Measurements from ENCODE around the gene HLA-DRB1. TPM values are rescaled to one million over a fixed set of nuclear protein-coding genes. Genes with fewer than 3 reads are reported as not detected.
A peak's percentile ranks its signal among the peaks of the same experiment; 100 is the strongest.
"Not testable (repeated sequence)": the region's sequence is repeated elsewhere in the genome, so short reads cannot be mapped to it uniquely, and the experiment has no call there.

Gene HLA-DRB1
- total RNA-seq, 4 donors from 2014 or later: 3.7 to 68.8 (median 22.4) TPM

GRCh38 chr6:32603222-32603621 is 13.6 kb upstream of the HLA-DRB1 start:
- intact Hi-C loops (cut with DNase I): no loop called here
- no peak for TF ChIP-seq CTCF (IDR thresholded peaks at IDR 0.05)
- no peak for TF ChIP-seq POLR2A (IDR thresholded peaks at IDR 0.05)
- H3K27me3 ChIP-seq: no peaks in the 10 kb centered on the region
- H3K4me1 ChIP-seq: no peaks in the 10 kb centered on the region
- H3K4me3 ChIP-seq: no peak overlapping the region
- H3K27ac ChIP-seq: peak overlapping the region in 1 of 4 donors; percentile 4
- WGBS, 2 donors: 20 to 65% methylated on average over 3 of the region's 5 CpGs
- no peaks in the 10 kb centered on the region for H3K9me3 ChIP-seq
- DNase-seq: no peak
- H3K36me3 ChIP-seq: no peaks in the 10 kb centered on the region

GRCh38 chr6:32602383-32602782 is 12.7 kb upstream of the HLA-DRB1 start:
- Histone ChIP-seq H3K4me1 (no peaks in the 10 kb centered on the region), H3K4me3 (no peak overlapping the region), H3K36me3 (no peaks in the 10 kb centered on the region), H3K27ac (no peak overlapping the region), H3K27me3 (no peaks in the 10 kb centered on the region), H3K9me3 (no peaks in the 10 kb centered on the region)
- intact Hi-C loops (cut with DNase I): no loop called here
- WGBS, 2 donors: 60 to 61% methylated on average over 3 of the region's 3 CpGs
- DNase-seq: no peak
- TF ChIP-seq CTCF (IDR thresholded peaks at IDR 0.05) (no peak), POLR2A (IDR thresholded peaks at IDR 0.05) (no peak)

GRCh38 chr6:32597024-32597423 is 7.4 kb upstream of the HLA-DRB1 start:
- no peak overlapping the region for H3K27ac ChIP-seq
- intact Hi-C loops (cut with DNase I): no loop called here
- no peaks in the 10 kb centered on the region for H3K27me3 ChIP-seq
- TF ChIP-seq POLR2A (IDR thresholded peaks at IDR 0.05) (no peak), CTCF (IDR thresholded peaks at IDR 0.05) (no peak)
- DNase-seq: no peak
- H3K9me3 ChIP-seq: no peaks in the 10 kb centered on the region
- H3K4me1 ChIP-seq: no peaks in the 10 kb centered on the region
- H3K36me3 ChIP-seq: no peaks in the 10 kb centered on the region
- no peak overlapping the region for H3K4me3 ChIP-seq

GRCh38 chr6:32590713-32591112 is 1.1 kb upstream of the HLA-DRB1 start:
- DNase-seq; intact Hi-C loops (cut with DNase I); H3K9me3 ChIP-seq; H3K27me3 ChIP-seq; H3K4me3 ChIP-seq; H3K4me1 ChIP-seq; H3K36me3 ChIP-seq; H3K27ac ChIP-seq: not testable (repeated sequence)
- no CpG with 5 or more reads among the region's 10 CpGs for WGBS, 2 donors

- no peak overlapping the region for H3K4me3 ChIP-seq
- no peak overlapping the region for H3K27ac ChIP-seq
- no peaks in the 10 kb centered on the region for H3K36me3 ChIP-seq
- no peak for TF ChIP-seq POLR2A (IDR thresholded peaks at IDR 0.05)
- TF ChIP-seq CTCF (IDR thresholded peaks at IDR 0.05): no peak
- no peaks in the 10 kb centered on the region for H3K27me3 ChIP-seq
- DNase-seq: no peak
- H3K4me1 ChIP-seq: no peaks in the 10 kb centered on the region
- no peaks in the 10 kb centered on the region for H3K9me3 ChIP-seq
- 80 to 93% methylated on average over 2 of the region's 2 CpGs for WGBS, 2 donors
- intact Hi-C loops (cut with DNase I): loop anchor here (10.0 kb wide), 1 partner anchor 63 kb away; no protein-coding TSS in a partner anchor
These were observed 1.5 kb downstream of the HLA-DRB1 start for GRCh38 chr6:32588156-32588555.

GRCh38 chr6:32583527-32583898 is 6.1 kb downstream of the HLA-DRB1 start:
- no peak for TF ChIP-seq CTCF (IDR thresholded peaks at IDR 0.05)
- no peak for TF ChIP-seq POLR2A (IDR thresholded peaks at IDR 0.05)
- H3K36me3 ChIP-seq: no peaks in the 10 kb centered on the region
- no peaks in the 10 kb centered on the region for H3K4me1 ChIP-seq
- intact Hi-C loops (cut with DNase I): loop anchor here (10.0 kb wide), 1 partner anchor 59 kb away; no protein-coding TSS in a partner anchor
- no peaks in the 10 kb centered on the region for H3K27me3 ChIP-seq
- no peak overlapping the region for H3K27ac ChIP-seq
- H3K9me3 ChIP-seq: no peaks in the 10 kb centered on the region
- no peak for DNase-seq
- WGBS, 2 donors: 20 to 33% methylated on average over 1 of the region's 2 CpGs
- peak overlapping the region in 1 of 4 donors; percentile 38 for H3K4me3 ChIP-seq
